ENCODE results near the gene LMF1. TPM values are rescaled to one million over a fixed set of nuclear protein-coding genes. Genes with fewer than 3 reads are reported as not detected.

Gene LMF1
- total and polyA plus RNA-seq, 2 donors from 2014 or later, result 15.4 to 28.6 TPM

- intact Hi-C loops (cut with DNase I), result no loop called here
- peaks cover 7% of the 10 kb centered on the region for H3K27me3 ChIP-seq (ENCODE audit: control insufficient read depth, insufficient read depth, low read length)
Measured at GRCh38 chr16:818132-818531, 152.7 kb downstream of the LMF1 start.

GRCh38 chr16:817001-817906, 153.5 kb downstream of the LMF1 start:
- H3K27me3 ChIP-seq (ENCODE audit: control insufficient read depth, insufficient read depth, low read length), result peaks cover 7% of the 10 kb centered on the region
- intact Hi-C loops (cut with DNase I), result no loop called here
- peaks cover 0 to 2% (median 0%) of the 10 kb centered on the region in 3 donors for H3K9me3 ChIP-seq (ENCODE audit: control insufficient read depth in 2 of 3, insufficient read depth in 1 of 3, low read length in 3 of 3)
- H3K4me1 ChIP-seq (ENCODE audit: control insufficient read depth in 2 of 3, insufficient read depth in 2 of 3, low read depth in 1 of 3, low read length in 3 of 3), result no peaks in the 10 kb centered on the region
- no peak for DNase-seq
- no peak overlapping the region for H3K27ac ChIP-seq (ENCODE audit: low read depth in 2 of 2, low read length in 2 of 2)
- no peak overlapping the region for H3K9ac ChIP-seq (ENCODE audit: low read length in 3 of 3)
- no peaks in the 10 kb centered on the region for H3K36me3 ChIP-seq (ENCODE audit: control insufficient read depth in 2 of 3, insufficient read depth in 3 of 3, low read length in 3 of 3)
- no peak overlapping the region for H3K4me3 ChIP-seq (ENCODE audit: low read length in 3 of 3)
- no peak for FAIRE-seq
- TF ChIP-seq, protein P1, sequence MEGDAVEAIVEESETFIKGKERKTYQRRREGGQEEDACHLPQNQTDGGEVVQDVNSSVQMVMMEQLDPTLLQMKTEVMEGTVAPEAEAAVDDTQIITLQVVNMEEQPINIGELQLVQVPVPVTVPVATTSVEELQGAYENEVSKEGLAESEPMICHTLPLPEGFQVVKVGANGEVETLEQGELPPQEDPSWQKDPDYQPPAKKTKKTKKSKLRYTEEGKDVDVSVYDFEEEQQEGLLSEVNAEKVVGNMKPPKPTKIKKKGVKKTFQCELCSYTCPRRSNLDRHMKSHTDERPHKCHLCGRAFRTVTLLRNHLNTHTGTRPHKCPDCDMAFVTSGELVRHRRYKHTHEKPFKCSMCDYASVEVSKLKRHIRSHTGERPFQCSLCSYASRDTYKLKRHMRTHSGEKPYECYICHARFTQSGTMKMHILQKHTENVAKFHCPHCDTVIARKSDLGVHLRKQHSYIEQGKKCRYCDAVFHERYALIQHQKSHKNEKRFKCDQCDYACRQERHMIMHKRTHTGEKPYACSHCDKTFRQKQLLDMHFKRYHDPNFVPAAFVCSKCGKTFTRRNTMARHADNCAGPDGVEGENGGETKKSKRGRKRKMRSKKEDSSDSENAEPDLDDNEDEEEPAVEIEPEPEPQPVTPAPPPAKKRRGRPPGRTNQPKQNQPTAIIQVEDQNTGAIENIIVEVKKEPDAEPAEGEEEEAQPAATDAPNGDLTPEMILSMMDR (IDR thresholded peaks at IDR 0.05; ENCODE audit: borderline replicate concordance, extremely low read depth, insufficient read depth), result no peak

More at GRCh38 chr16:818132-818531, 152.7 kb downstream of the LMF1 start:
- Histone ChIP-seq H3K9ac (ENCODE audit: low read length in 3 of 3) (no peak overlapping the region), H3K36me3 (ENCODE audit: control insufficient read depth in 2 of 3, insufficient read depth in 3 of 3, low read length in 3 of 3) (no peaks in the 10 kb centered on the region), H3K9me3 (ENCODE audit: control insufficient read depth in 2 of 3, insufficient read depth in 1 of 3, low read length in 3 of 3) (peaks cover 0 to 2% (median 0%) of the 10 kb centered on the region in 3 donors), H3K4me3 (ENCODE audit: low read length in 3 of 3) (no peak overlapping the region), H3K4me1 (ENCODE audit: control insufficient read depth in 2 of 3, insufficient read depth in 2 of 3, low read depth in 1 of 3, low read length in 3 of 3) (no peaks in the 10 kb centered on the region), H3K27ac (ENCODE audit: low read depth in 2 of 2, low read length in 2 of 2) (no peak overlapping the region)
- FAIRE-seq (no peak), DNase-seq (no peak)
- TF ChIP-seq, protein P1 (IDR thresholded peaks at IDR 0.05; ENCODE audit: borderline replicate concordance, extremely low read depth, insufficient read depth), result no peak

- DNase-seq, result no peak
- H3K36me3 ChIP-seq (ENCODE audit: control insufficient read depth in 2 of 3, insufficient read depth in 3 of 3, low read length in 3 of 3), result no peaks in the 10 kb centered on the region
- TF ChIP-seq, protein P1 (IDR thresholded peaks at IDR 0.05; ENCODE audit: borderline replicate concordance, extremely low read depth, insufficient read depth), result no peak
- H3K27ac ChIP-seq (ENCODE audit: low read depth in 2 of 2, low read length in 2 of 2), result no peak overlapping the region
- FAIRE-seq, result no peak
- no peaks in the 10 kb centered on the region for H3K4me1 ChIP-seq (ENCODE audit: control insufficient read depth in 2 of 3, insufficient read depth in 2 of 3, low read depth in 1 of 3, low read length in 3 of 3)
- H3K9ac ChIP-seq (ENCODE audit: low read length in 3 of 3), result no peak overlapping the region
- peaks cover 7% of the 10 kb centered on the region for H3K27me3 ChIP-seq (ENCODE audit: control insufficient read depth, insufficient read depth, low read length)
- intact Hi-C loops (cut with DNase I), result no loop called here
- peaks cover 0 to 2% (median 0%) of the 10 kb centered on the region in 3 donors for H3K9me3 ChIP-seq (ENCODE audit: control insufficient read depth in 2 of 3, insufficient read depth in 1 of 3, low read length in 3 of 3)
- H3K4me3 ChIP-seq (ENCODE audit: low read length in 3 of 3), result no peak overlapping the region
Measured at GRCh38 chr16:815861-816260, 154.9 kb downstream of the LMF1 start.

All from kidney (tissue), 14 donors.